HepG2 (cell line): ENCODE measurements around the gene TRIM8.

ENCODE experiments used
- CTCF ChIP-seq: sonication (generic); formaldehyde crosslinking; IDR thresholded peaks from 2 replicates; pipeline ENCODE4 v1.5.0; 2020; ENCODE audit warnings: mild to moderate bottlenecking, missing genetic modification reagents, moderate library complexity
- ELF3 ChIP-seq: IDR thresholded peaks from 2 replicates; pipeline ENCODE4 v1.6.1; 2016; ENCODE audit warnings: missing genetic modification reagents, missing compliant biosample characterization
- MAFK ChIP-seq, 2 experiments: IDR thresholded peaks in 1 of 2; conservative IDR thresholded peaks in 1 of 2; 2 replicates each; pipeline ENCODE4 v1.6.1; 2011; ENCODE audit warnings: improper control_type of control experiment in 2 of 2, low read length in 2 of 2
- REST ChIP-seq, 2 experiments: IDR thresholded peaks; 2 replicates each; pipeline ENCODE4 v1.6.1; 2011 to 2012; ENCODE audit warnings: low read length in 2 of 2, borderline replicate concordance in 1 of 2, low read depth in 1 of 2, mild to moderate bottlenecking in 1 of 2, moderate library complexity in 1 of 2
- TAF1 ChIP-seq: sonication (generic); formaldehyde crosslinking; IDR thresholded peaks from 2 replicates; pipeline ENCODE4 v1.4.0; 2020; ENCODE audit warnings: missing genetic modification reagents
- TERF1 ChIP-seq: sonication (generic); formaldehyde crosslinking; IDR thresholded peaks from 2 replicates; pipeline ENCODE4 v1.8.0; 2022; ENCODE audit warnings: mild to moderate bottlenecking, missing genetic modification reagents, moderate library complexity
- ZFP41 ChIP-seq: sonication (generic); formaldehyde crosslinking; IDR thresholded peaks from 2 replicates; pipeline ENCODE4 v1.4.0; 2020; ENCODE audit warnings: mild to moderate bottlenecking, missing genetic modification reagents, borderline replicate concordance
- ZNF12 ChIP-seq: sonication (generic); formaldehyde crosslinking; IDR thresholded peaks from 2 replicates; pipeline ENCODE4 v1.5.0; 2020; ENCODE audit warnings: missing genetic modification reagents
- TF ChIP-seq, protein P1 (sequence below): IDR thresholded peaks from 2 replicates; pipeline ENCODE4 v1.6.1; 2016; ENCODE audit warnings: mild to moderate bottlenecking

DNA sequence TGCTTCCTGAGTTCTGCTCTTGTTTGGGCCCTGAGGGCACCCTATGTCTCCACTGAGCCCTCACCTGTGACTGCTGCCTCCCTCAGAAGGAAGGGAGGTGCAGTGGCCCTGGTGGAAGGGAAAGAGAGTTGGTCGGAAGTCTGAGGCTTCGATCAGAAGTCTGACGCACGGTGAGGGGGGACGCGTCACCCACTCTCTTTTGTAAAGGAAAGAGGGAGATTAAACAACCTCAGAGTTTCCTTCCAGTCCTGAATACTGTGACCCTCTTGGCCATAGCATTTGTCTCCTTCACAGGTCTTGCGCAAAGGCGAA, 31.4 kb upstream of the TRIM8 start:
- TF ChIP-seq CTCF (no peak), ELF3 (no peak), REST (IDR thresholded peaks at IDR 0.05; ENCODE audit: borderline replicate concordance in 1 of 2, low read depth in 1 of 2, low read length in 2 of 2) (no peak), TAF1 (CRISPR knock-in tag) (no peak), ZNF12 (CRISPR knock-in tag) (no peak), TERF1 (CRISPR knock-in tag) (no peak), ZFP41 (CRISPR knock-in tag) (no peak), MAFK (conservative IDR thresholded peaks at IDR 0.05 in 1 of 2, IDR thresholded peaks at IDR 0.05 in 1 of 2; ENCODE audit: low read length in 2 of 2) (no peak)
- TF ChIP-seq, protein P1, sequence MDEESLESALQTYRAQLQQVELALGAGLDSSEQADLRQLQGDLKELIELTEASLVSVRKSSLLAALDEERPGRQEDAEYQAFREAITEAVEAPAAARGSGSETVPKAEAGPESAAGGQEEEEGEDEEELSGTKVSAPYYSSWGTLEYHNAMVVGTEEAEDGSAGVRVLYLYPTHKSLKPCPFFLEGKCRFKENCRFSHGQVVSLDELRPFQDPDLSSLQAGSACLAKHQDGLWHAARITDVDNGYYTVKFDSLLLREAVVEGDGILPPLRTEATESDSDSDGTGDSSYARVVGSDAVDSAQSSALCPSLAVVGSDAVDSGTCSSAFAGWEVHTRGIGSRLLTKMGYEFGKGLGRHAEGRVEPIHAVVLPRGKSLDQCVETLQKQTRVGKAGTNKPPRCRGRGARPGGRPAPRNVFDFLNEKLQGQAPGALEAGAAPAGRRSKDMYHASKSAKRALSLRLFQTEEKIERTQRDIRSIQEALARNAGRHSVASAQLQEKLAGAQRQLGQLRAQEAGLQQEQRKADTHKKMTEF, result no peak
